Activated naive CD8-positive, alpha-beta T cell (primary cell): ENCODE results near the gene ANTXRL.
"Not testable (repeated sequence)": the region's sequence is repeated elsewhere in the genome, so short reads cannot be mapped to it uniquely, and the experiment has no call there.

Experiments
- H3K27ac Mint-ChIP-seq: one replicate; pipeline ENCODE4 v1.8.0; 2021; ENCODE audit warnings: mixed read lengths
- H3K27me3 Mint-ChIP-seq: one replicate; pipeline ENCODE4 v1.8.0; 2021; ENCODE audit warnings: mixed read lengths
- H3K36me3 Mint-ChIP-seq: one replicate; pipeline ENCODE4 v1.8.0; 2021; ENCODE audit warnings: mixed read lengths
- H3K4me1 Mint-ChIP-seq: one replicate; pipeline ENCODE4 v1.8.0; 2021; ENCODE audit warnings: low read depth, mixed read lengths
- H3K4me3 Mint-ChIP-seq: one replicate; pipeline ENCODE4 v1.8.0; 2021; ENCODE audit warnings: mild to moderate bottlenecking, mixed read lengths
- H3K9me3 Mint-ChIP-seq: one replicate; pipeline ENCODE4 v1.8.0; 2021; ENCODE audit warnings: low read depth, mixed read lengths

Gene ANTXRL

GRCh38 chr10:46314071-46314470, 27.3 kb downstream of the ANTXRL start:
- no peaks in the 10 kb centered on the region for H3K36me3 Mint-ChIP-seq
- no peak overlapping the region for H3K4me3 Mint-ChIP-seq
- H3K9me3 Mint-ChIP-seq: no peaks in the 10 kb centered on the region
- no peaks in the 10 kb centered on the region for H3K27me3 Mint-ChIP-seq
- H3K27ac Mint-ChIP-seq: no peak overlapping the region
- no peaks in the 10 kb centered on the region for H3K4me1 Mint-ChIP-seq

GRCh38 chr10:46315071-46315860, 28.5 kb downstream of the ANTXRL start:
- H3K27me3 Mint-ChIP-seq, H3K36me3 Mint-ChIP-seq, H3K27ac Mint-ChIP-seq, H3K4me3 Mint-ChIP-seq, H3K9me3 Mint-ChIP-seq, H3K4me1 Mint-ChIP-seq: not testable (repeated sequence)

GRCh38 chr10:46317370-46317769, 30.6 kb downstream of the ANTXRL start:
- Mint-ChIP-seq H3K9me3 (no peaks in the 10 kb centered on the region), H3K36me3 (no peaks in the 10 kb centered on the region), H3K27ac (no peak overlapping the region), H3K4me1 (no peaks in the 10 kb centered on the region), H3K27me3 (no peaks in the 10 kb centered on the region), H3K4me3 (no peak overlapping the region)

GRCh38 chr10:46317889-46318288, 31.1 kb downstream of the ANTXRL start:
- no peaks in the 10 kb centered on the region for H3K4me1 Mint-ChIP-seq
- H3K36me3 Mint-ChIP-seq: no peaks in the 10 kb centered on the region
- H3K9me3 Mint-ChIP-seq: no peaks in the 10 kb centered on the region
- no peak overlapping the region for H3K27ac Mint-ChIP-seq
- no peak overlapping the region for H3K4me3 Mint-ChIP-seq
- no peaks in the 10 kb centered on the region for H3K27me3 Mint-ChIP-seq

- Mint-ChIP-seq H3K9me3 (no peaks in the 10 kb centered on the region), H3K27me3 (no peaks in the 10 kb centered on the region), H3K27ac (no peak overlapping the region), H3K4me1 (no peaks in the 10 kb centered on the region), H3K4me3 (no peak overlapping the region), H3K36me3 (no peaks in the 10 kb centered on the region)
These were observed 32.0 kb downstream of the ANTXRL start for GRCh38 chr10:46318799-46319198.

- Mint-ChIP-seq H3K4me1 (no peaks in the 10 kb centered on the region), H3K36me3 (no peaks in the 10 kb centered on the region), H3K27me3 (no peaks in the 10 kb centered on the region), H3K27ac (no peak overlapping the region), H3K4me3 (no peak overlapping the region), H3K9me3 (no peaks in the 10 kb centered on the region)
These were observed 32.6 kb downstream of the ANTXRL start for GRCh38 chr10:46319389-46319788.

GRCh38 chr10:46321770-46322169, 35.0 kb downstream of the ANTXRL start:
- H3K36me3 Mint-ChIP-seq: no peaks in the 10 kb centered on the region
- H3K4me3 Mint-ChIP-seq: no peak overlapping the region
- no peaks in the 10 kb centered on the region for H3K4me1 Mint-ChIP-seq
- no peak overlapping the region for H3K27ac Mint-ChIP-seq
- H3K9me3 Mint-ChIP-seq: no peaks in the 10 kb centered on the region
- H3K27me3 Mint-ChIP-seq: no peaks in the 10 kb centered on the region

- Mint-ChIP-seq H3K27ac (no peak overlapping the region), H3K9me3 (no peaks in the 10 kb centered on the region), H3K36me3 (no peaks in the 10 kb centered on the region), H3K4me1 (no peaks in the 10 kb centered on the region), H3K4me3 (no peak overlapping the region), H3K27me3 (no peaks in the 10 kb centered on the region)
These were observed 36.4 kb downstream of the ANTXRL start for GRCh38 chr10:46323176-46323575.

- H3K4me3 Mint-ChIP-seq: no peak overlapping the region
- no peak overlapping the region for H3K27ac Mint-ChIP-seq
- H3K4me1 Mint-ChIP-seq: no peaks in the 10 kb centered on the region
- no peaks in the 10 kb centered on the region for H3K36me3 Mint-ChIP-seq
- H3K9me3 Mint-ChIP-seq: no peaks in the 10 kb centered on the region
- no peaks in the 10 kb centered on the region for H3K27me3 Mint-ChIP-seq
These were observed 38.2 kb downstream of the ANTXRL start for GRCh38 chr10:46325021-46325420.

GRCh38 chr10:46326066-46326465, 39.3 kb downstream of the ANTXRL start:
- Mint-ChIP-seq H3K27me3 (no peaks in the 10 kb centered on the region), H3K4me1 (no peaks in the 10 kb centered on the region), H3K9me3 (no peaks in the 10 kb centered on the region), H3K4me3 (no peak overlapping the region), H3K27ac (no peak overlapping the region), H3K36me3 (no peaks in the 10 kb centered on the region)

GRCh38 chr10:46326971-46327370, 40.2 kb downstream of the ANTXRL start:
- Mint-ChIP-seq H3K4me1 (no peaks in the 10 kb centered on the region), H3K36me3 (no peaks in the 10 kb centered on the region), H3K4me3 (no peak overlapping the region), H3K27ac (no peak overlapping the region), H3K27me3 (no peaks in the 10 kb centered on the region), H3K9me3 (no peaks in the 10 kb centered on the region)

GRCh38 chr10:46327685-46328084, 40.9 kb downstream of the ANTXRL start:
- Mint-ChIP-seq H3K27me3 (no peaks in the 10 kb centered on the region), H3K4me1 (no peaks in the 10 kb centered on the region), H3K36me3 (no peaks in the 10 kb centered on the region), H3K4me3 (no peak overlapping the region), H3K9me3 (no peaks in the 10 kb centered on the region), H3K27ac (no peak overlapping the region)

GRCh38 chr10:46328853-46329689, 42.3 kb downstream of the ANTXRL start:
- no peak overlapping the region for H3K27ac Mint-ChIP-seq
- H3K4me1 Mint-ChIP-seq: no peaks in the 10 kb centered on the region

GRCh38 chr10:46329690-46330016, 42.9 kb downstream of the ANTXRL start:
- Mint-ChIP-seq H3K9me3 (no peaks in the 10 kb centered on the region), H3K27ac (no peak overlapping the region), H3K4me1 (no peaks in the 10 kb centered on the region), H3K36me3 (no peaks in the 10 kb centered on the region), H3K4me3 (no peak overlapping the region), H3K27me3 (no peaks in the 10 kb centered on the region)

More at GRCh38 chr10:46328853-46329689, 42.3 kb downstream of the ANTXRL start:
- H3K36me3 Mint-ChIP-seq: no peaks in the 10 kb centered on the region
- no peaks in the 10 kb centered on the region for H3K9me3 Mint-ChIP-seq
- no peak overlapping the region for H3K4me3 Mint-ChIP-seq
- H3K27me3 Mint-ChIP-seq: no peaks in the 10 kb centered on the region

GRCh38 chr10:46330894-46331293, 44.1 kb downstream of the ANTXRL start:
- H3K27ac Mint-ChIP-seq: no peak overlapping the region
- H3K4me3 Mint-ChIP-seq: no peak overlapping the region
- no peaks in the 10 kb centered on the region for H3K27me3 Mint-ChIP-seq
- H3K9me3 Mint-ChIP-seq: no peaks in the 10 kb centered on the region
- no peaks in the 10 kb centered on the region for H3K4me1 Mint-ChIP-seq
- no peaks in the 10 kb centered on the region for H3K36me3 Mint-ChIP-seq

GRCh38 chr10:46365484-46365883, 78.7 kb downstream of the ANTXRL start:
- H3K27me3 Mint-ChIP-seq, H3K27ac Mint-ChIP-seq, H3K4me3 Mint-ChIP-seq, H3K9me3 Mint-ChIP-seq, H3K36me3 Mint-ChIP-seq, H3K4me1 Mint-ChIP-seq: not testable (repeated sequence)
